ENCODE results near the gene KCNQ1OT1. TPM values are rescaled to one million over a fixed set of nuclear protein-coding genes. Genes with fewer than 3 reads are reported as not detected.

The KCNQ1OT1 gene
- total and polyA plus RNA-seq, 4 donors = 0.05 to 4.9 (median 0.61) TPM

DNA sequence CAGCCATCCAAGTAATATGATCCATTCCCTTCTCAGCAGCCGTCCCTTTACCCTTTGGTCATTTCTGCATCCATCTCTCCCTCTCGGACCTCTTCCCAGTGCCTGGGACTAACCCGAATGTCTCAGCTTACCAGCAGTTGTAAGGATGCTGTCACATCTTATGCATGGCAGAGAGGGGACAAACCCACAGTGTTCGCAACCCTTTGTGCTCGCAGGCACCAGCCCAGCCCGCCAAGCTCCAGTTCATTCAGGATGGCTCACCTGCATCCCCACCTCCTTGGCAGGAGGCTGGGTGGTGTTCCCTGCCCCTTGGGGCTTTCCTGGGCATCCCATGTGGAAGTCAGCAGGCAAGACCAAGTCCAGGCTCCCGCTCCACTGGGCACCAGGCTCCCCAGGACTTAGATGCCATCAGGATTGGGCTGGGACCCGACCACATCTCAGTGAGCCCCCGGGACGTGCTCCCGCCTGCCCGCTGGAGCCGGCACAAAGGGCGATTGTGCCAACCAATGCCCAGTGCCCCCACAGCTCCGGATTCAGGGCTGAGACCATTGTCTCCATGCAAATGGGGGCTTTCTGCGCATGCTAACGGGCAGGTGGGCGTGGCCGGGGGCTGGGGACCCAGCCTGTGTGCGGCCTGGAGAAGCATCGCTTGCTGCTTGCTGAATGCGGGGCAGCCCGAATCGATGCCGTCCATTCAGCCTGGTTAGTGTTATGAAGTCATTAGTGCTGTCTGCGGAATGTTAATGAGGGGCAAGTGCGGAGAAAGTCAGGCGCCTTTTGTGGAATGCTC is 108.6 kb downstream of the KCNQ1OT1 start:
- Histone ChIP-seq H3K9me3 (ENCODE audit: control insufficient read depth in 4 of 4, low read length in 3 of 4) (no peaks in the 10 kb centered on the region), H3K4me3 (ENCODE audit: low read depth in 1 of 3, low read length in 3 of 3) (no peak overlapping the region), H3K27me3 (ENCODE audit: control insufficient read depth in 4 of 4, insufficient read depth in 4 of 4, low read length in 3 of 4) (no peaks in the 10 kb centered on the region), H3K27ac (ENCODE audit: low read depth in 1 of 2, low read length in 2 of 2) (no peak overlapping the region), H3K9ac (ENCODE audit: low read depth in 1 of 2, low read length in 2 of 2) (no peak overlapping the region), H3K4me1 (ENCODE audit: control insufficient read depth in 4 of 4, insufficient read depth in 4 of 4, low read length in 3 of 4) (no peaks in the 10 kb centered on the region), H3K36me3 (ENCODE audit: control insufficient read depth in 4 of 4, insufficient read depth in 3 of 4, low read depth in 1 of 4, low read length in 3 of 4) (no peaks in the 10 kb centered on the region)
- 86% methylated on average over 28 of the region's 28 CpGs for WGBS
- DNase-seq (ENCODE audit: low spot score) = no peak
- TF ChIP-seq JUND (IDR thresholded peaks at IDR 0.05) (no peak), GABPA (IDR thresholded peaks at IDR 0.05 in 1 of 2, conservative IDR thresholded peaks at IDR 0.05 in 1 of 2) (no peak), FOXA1 (IDR thresholded peaks at IDR 0.05) (no peak), HNF4A (conservative IDR thresholded peaks at IDR 0.05) (no peak), EGR1 (IDR thresholded peaks at IDR 0.05; ENCODE audit: low read depth in 2 of 2) (no peak), RAD21 (IDR thresholded peaks at IDR 0.05) (no peak), HNF4G (IDR thresholded peaks at IDR 0.05) (no peak), RXRA (IDR thresholded peaks at IDR 0.05) (no peak), SP1 (IDR thresholded peaks at IDR 0.05) (no peak), NR2F2 (IDR thresholded peaks at IDR 0.05) (no peak), FOXA2 (IDR thresholded peaks at IDR 0.05) (no peak), YY1 (IDR thresholded peaks at IDR 0.05) (no peak), TAF1 (conservative IDR thresholded peaks at IDR 0.05) (no peak)
- TF ChIP-seq, protein P1, sequence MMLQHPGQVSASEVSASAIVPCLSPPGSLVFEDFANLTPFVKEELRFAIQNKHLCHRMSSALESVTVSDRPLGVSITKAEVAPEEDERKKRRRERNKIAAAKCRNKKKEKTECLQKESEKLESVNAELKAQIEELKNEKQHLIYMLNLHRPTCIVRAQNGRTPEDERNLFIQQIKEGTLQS (IDR thresholded peaks at IDR 0.05) = no peak
- TF ChIP-seq, protein P2, sequence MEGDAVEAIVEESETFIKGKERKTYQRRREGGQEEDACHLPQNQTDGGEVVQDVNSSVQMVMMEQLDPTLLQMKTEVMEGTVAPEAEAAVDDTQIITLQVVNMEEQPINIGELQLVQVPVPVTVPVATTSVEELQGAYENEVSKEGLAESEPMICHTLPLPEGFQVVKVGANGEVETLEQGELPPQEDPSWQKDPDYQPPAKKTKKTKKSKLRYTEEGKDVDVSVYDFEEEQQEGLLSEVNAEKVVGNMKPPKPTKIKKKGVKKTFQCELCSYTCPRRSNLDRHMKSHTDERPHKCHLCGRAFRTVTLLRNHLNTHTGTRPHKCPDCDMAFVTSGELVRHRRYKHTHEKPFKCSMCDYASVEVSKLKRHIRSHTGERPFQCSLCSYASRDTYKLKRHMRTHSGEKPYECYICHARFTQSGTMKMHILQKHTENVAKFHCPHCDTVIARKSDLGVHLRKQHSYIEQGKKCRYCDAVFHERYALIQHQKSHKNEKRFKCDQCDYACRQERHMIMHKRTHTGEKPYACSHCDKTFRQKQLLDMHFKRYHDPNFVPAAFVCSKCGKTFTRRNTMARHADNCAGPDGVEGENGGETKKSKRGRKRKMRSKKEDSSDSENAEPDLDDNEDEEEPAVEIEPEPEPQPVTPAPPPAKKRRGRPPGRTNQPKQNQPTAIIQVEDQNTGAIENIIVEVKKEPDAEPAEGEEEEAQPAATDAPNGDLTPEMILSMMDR (IDR thresholded peaks at IDR 0.05; ENCODE audit: low read depth, low read length, missing input control) = no peak
- TF ChIP-seq, protein P3, sequence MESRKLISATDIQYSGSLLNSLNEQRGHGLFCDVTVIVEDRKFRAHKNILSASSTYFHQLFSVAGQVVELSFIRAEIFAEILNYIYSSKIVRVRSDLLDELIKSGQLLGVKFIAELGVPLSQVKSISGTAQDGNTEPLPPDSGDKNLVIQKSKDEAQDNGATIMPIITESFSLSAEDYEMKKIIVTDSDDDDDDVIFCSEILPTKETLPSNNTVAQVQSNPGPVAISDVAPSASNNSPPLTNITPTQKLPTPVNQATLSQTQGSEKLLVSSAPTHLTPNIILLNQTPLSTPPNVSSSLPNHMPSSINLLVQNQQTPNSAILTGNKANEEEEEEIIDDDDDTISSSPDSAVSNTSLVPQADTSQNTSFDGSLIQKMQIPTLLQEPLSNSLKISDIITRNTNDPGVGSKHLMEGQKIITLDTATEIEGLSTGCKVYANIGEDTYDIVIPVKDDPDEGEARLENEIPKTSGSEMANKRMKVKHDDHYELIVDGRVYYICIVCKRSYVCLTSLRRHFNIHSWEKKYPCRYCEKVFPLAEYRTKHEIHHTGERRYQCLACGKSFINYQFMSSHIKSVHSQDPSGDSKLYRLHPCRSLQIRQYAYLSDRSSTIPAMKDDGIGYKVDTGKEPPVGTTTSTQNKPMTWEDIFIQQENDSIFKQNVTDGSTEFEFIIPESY (IDR thresholded peaks at IDR 0.05) = no peak
- TF ChIP-seq, protein P4, sequence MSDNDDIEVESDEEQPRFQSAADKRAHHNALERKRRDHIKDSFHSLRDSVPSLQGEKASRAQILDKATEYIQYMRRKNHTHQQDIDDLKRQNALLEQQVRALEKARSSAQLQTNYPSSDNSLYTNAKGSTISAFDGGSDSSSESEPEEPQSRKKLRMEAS (IDR thresholded peaks at IDR 0.05) = no peak

DNA sequence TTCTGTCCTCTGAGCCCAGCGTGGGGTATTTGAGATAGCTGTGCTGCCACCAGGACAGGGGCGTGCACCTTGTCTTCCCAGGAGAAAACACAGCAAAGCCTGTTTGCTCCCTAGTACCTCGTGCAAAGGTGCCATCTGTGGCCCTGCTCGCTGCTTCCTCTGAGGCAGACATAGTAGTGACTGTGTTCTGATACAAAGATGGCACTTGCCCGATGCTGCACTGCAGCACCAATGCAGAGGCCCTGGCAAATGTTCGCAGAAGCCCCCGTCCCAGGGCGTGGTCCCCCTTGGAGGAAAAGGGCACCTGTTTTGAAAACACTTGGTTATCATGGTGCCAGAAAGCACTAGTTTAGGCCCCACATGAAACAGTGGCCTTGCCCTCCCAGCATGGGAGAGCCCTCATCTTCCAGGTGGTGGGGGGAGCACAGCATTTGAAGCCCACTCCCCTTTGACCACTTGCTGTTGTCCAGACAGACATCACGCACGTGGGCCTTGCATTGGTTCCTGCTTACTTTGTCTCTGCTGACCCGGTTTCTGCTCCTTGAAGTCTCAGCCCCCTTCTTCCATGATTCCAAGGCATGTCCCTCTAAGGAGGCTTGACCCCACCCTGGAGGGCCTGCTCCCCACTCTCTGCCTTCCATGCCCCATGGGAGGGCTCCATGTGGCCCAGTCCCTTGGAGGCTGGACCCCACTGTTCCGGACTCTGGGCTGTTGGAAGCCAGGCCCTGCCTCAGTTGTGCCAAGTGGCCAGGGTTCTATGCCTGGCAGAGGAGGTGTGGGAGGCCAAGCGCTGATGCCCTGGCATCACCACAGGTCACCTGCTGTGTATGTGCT is 109.4 kb downstream of the KCNQ1OT1 start:
- Histone ChIP-seq H3K27me3 (ENCODE audit: control insufficient read depth in 4 of 4, insufficient read depth in 4 of 4, low read length in 3 of 4) (no peaks in the 10 kb centered on the region), H3K4me3 (ENCODE audit: low read depth in 1 of 3, low read length in 3 of 3) (no peak overlapping the region), H3K4me1 (ENCODE audit: control insufficient read depth in 4 of 4, insufficient read depth in 4 of 4, low read length in 3 of 4) (no peaks in the 10 kb centered on the region), H3K9me3 (ENCODE audit: control insufficient read depth in 4 of 4, low read length in 3 of 4) (no peaks in the 10 kb centered on the region), H3K9ac (ENCODE audit: low read depth in 1 of 2, low read length in 2 of 2) (no peak overlapping the region), H3K27ac (ENCODE audit: low read depth in 1 of 2, low read length in 2 of 2) (no peak overlapping the region), H3K36me3 (ENCODE audit: control insufficient read depth in 4 of 4, insufficient read depth in 3 of 4, low read depth in 1 of 4, low read length in 3 of 4) (no peaks in the 10 kb centered on the region)
- DNase-seq (ENCODE audit: low spot score) = no peak
- 87% methylated on average over 13 of the region's 13 CpGs for WGBS
- TF ChIP-seq FOXA1 (IDR thresholded peaks at IDR 0.05) (no peak), YY1 (IDR thresholded peaks at IDR 0.05) (no peak), RXRA (IDR thresholded peaks at IDR 0.05) (no peak), HNF4G (IDR thresholded peaks at IDR 0.05) (no peak), JUND (IDR thresholded peaks at IDR 0.05) (no peak)
- TF ChIP-seq, protein P1 (IDR thresholded peaks at IDR 0.05) = no peak
